HG02884 (cell line): ENCODE data around the gene GMPR2.
A peak's percentile ranks its signal among the peaks of the same experiment; 100 is the strongest.

Experiments used
- ATAC-seq: cut with Tn5 transposase; IDR thresholded peaks from one replicate; pipeline ENCODE4 v1.9.1; 2021; ENCODE audit warnings: mild to moderate bottlenecking, moderate library complexity; ENCODE audit not compliant: unreplicated experiment

GMPR2 gene

GRCh38 chr14:24263848-24264247 lies 31.1 kb downstream of the GMPR2 start:
- no peak for ATAC-seq

DNA sequence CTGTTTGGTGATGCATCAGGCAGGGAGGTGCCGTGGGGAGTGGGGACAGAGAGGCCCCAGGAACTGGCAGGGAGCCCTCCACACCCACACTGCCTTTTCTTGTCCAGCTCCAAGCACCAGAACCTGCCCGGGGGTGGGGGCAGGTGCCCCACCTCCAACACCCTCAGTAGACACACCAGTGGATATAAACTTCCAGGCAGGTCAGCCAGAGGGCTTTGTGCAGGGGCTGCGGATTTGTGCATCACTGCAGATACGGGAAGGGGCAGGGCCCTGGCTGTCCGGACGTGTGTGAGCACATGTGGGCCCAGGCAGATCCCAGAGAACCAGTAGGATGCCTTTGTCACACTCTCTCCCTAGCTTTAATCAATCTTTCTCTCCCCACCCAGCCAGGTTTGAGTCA lies 31.6 kb downstream of the GMPR2 start:
- no peak for ATAC-seq

- ATAC-seq = no peak
Measured at GRCh38 chr14:24266344-24267244, 33.9 kb downstream of the GMPR2 start.

- ATAC-seq = no peak
Measured at GRCh38 chr14:24267516-24267915, 34.8 kb downstream of the GMPR2 start.

GRCh38 chr14:24268225-24268624 lies 35.5 kb downstream of the GMPR2 start:
- no peak for ATAC-seq

- ATAC-seq = no peak
Measured at GRCh38 chr14:24269368-24269767, 36.6 kb downstream of the GMPR2 start.

DNA sequence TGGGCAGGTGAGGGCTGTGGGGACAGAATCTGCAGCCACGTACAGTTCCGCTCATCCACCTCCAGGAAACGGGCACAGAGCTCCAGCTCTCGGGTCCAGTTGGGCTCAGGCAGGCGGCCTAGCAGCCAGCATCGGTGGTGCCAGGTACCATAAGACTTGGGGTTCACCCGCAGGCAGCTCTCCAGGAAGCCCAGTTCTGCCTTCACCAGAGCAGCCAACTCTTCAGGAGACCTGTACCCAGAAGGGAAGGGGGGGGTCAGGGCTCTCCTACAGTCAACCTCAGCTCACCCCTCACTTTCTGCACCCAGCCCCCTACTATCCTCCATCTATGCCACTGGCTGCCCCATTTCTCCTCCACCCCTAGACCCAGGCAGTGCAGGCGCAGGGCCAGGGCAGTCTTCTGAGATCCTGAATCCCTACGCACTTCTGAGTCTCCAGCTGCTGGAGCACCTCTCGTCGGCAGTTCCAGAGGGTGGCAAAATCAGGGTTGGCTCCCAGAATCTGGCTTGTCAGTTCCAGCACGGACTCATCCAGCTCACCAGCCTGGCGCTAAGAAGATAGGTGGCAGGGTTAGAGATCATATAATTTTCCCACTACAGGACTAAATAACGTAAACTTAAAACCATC lies 37.3 kb downstream of the GMPR2 start:
- no peak for ATAC-seq

DNA sequence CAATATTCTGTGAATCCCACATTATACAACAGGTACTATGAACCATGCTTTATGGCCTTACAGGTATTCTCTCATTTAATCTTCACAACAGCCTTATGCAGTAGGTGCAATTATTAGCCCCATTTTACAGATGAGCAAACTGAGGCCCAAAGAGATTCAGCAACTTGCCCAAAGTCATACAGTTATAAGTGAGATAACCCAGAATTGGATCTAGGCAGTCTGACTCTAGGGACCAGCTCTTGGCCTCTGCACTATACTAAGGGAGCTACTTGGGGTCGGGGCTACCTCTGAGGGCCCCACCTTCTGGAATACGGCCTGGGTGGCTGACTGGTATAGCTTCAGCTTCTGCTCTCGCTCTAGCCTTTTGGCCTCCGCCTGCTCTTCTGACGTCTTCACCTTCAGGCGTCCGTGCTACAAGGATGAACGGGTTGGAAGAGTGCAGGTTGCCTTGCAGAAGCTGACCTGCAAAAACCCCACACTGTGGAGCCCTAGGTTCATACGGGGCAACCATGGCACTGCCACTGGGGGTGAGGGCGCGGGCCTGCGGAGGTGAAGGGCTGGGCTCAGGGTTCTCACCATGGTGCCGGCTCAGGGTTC lies 37.9 kb downstream of the GMPR2 start:
- no peak for ATAC-seq

- peak; percentile 86 for ATAC-seq
Measured at GRCh38 chr14:24271134-24271833, 38.6 kb downstream of the GMPR2 start, which contains the start of gene RABGGTA. Gene RABGGTA, minus strand, starts transcription at chr14:24271597. Its CDS starts 482 bp downstream, at chr14:24271115.

GRCh38 chr14:24271834-24272263 lies 39.1 kb downstream of the GMPR2 start:
- no peak for ATAC-seq

DNA sequence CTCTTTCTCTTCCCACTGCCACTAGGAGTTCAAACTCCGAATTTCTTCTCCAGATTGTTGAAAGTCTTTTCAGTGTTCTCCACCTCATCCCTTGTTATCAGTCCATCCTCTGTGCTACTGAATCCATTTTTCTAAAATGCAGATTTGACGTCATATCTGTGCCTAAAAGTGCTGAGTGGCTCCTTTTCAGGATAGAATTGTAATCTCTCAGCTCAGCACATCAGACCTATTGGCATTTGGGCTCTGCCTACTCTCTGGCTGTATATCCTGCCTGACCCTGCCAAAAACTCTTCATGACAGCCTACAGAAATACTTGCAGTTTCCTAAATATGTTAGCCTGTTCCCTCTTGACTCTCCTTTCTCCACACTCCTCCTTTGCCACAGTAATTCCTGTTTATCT lies 39.7 kb downstream of the GMPR2 start:
- no peak for ATAC-seq

- ATAC-seq = no peak
Measured at GRCh38 chr14:24273422-24273998, 40.8 kb downstream of the GMPR2 start.

DNA sequence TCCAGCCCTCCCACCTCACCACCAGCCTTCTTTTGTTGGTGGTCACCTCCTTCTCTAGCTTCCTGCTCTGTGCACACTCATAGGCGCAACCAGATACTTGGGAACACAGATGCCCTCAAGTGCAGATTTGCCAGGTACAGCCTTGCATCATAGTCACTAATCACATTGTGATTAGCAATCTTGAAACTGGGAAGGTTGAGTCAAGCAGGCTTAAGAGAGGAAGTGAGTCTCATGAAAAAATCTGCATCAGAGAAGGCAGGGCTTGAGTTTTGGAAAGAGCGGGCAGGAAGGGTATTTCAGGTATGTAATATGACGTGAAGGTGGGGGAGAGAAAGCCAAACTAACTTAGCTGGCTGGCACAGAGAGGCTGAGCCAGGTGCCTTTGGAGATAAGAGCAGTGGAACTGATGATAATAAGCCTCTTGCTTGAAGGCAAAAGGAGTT lies 41.4 kb downstream of the GMPR2 start:
- ATAC-seq = peak; percentile 51

GRCh38 chr14:24277071-24277470 lies 44.3 kb downstream of the GMPR2 start:
- no peak for ATAC-seq

DNA sequence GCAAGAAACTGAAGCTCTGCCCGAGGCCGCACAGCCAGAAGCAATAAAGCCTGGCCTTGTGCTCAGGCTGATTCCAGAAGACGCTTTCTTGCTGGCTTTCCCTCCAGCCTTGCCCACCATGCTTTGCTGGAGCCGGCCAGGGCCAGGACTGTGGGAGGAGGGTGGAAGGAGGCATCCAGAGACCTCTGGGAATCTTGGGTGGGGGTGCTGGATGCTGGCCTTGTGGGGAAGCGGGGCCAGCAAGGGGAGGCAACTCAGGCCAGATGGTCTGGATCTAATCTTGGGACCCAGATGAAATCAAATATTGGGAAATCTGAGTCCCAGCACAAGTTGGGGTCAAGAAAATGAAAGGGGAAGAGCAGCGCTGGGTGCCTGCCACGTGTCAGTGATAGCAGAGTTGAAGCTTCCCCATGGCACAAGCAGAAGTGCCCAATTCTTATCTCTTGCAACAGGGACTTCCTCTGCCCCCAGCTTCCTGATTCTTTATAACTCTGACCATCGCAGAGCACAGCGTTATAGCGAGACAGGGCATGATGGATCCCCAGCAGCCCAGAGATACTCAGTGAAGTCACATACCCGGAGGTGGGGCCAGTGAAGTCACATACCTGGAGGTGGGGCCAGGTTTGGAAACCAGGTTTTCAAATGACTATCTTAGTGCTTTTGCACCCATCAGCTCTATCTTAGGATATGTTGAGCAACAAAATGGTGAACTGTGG lies 45.0 kb downstream of the GMPR2 start:
- no peak for ATAC-seq

DNA sequence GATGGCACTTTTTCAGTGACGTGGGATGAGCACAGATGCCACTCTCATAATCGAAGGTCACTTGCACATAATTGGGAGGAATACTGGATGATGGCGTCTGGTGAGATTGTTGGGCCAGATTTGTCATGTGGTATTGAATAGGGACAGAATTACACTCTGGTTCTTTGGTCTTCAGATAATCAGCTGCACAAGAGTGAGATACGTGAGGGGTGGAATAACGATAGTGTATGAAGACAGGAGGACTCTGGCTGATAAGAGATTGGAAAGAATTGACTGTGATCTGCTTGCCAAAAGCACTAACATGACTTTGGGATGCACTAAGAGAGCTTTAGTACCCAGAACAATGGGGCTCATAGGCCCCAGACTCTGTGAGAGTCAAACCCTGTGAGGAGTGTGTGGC lies 45.7 kb downstream of the GMPR2 start:
- no peak for ATAC-seq

DNA sequence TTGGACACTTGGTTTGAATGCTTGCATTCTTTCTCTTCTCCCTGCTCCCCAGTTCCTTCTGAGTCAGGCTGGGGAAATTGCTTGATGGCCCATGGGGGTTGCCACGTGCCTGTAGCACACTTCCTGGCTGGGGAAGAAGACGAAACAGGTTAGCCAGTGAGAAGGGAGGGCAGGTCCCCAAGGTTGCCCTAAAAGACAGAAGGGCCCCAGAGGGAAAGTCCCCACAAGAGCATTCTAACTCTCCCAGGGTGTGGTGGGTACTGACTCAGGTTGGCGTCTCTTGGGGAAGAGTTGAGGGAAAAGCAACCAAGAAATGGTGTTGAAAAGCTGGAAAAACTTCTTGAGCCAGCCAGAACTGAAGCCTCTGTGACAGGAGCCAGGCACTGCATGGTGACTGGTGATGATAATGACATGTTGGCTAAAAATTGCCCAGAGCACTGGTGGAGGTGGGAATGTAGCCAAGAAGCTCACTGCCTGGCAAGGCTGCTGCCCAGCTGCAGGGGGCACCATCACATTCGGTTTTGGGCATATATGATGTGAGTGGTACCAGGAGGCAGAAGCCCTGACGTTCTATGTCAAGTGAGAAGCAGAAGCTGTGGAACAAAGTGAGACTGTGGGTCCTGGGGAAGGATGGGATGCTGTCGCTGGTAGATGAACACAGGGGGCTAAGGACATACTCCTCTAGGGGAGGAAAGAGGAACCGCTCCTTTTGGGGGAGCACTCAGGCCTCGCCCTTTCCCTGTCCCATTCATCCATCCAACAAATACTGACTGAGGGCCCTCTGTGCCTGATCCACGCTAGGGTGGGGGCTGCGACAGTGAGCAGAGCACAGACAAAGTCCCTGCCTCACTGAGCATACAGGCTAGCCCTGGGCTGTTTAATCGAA lies 46.8 kb downstream of the GMPR2 start:
- peak; percentile 55 for ATAC-seq

GRCh38 chr14:24280797-24281460 lies 48.2 kb downstream of the GMPR2 start:
- no peak for ATAC-seq

DNA sequence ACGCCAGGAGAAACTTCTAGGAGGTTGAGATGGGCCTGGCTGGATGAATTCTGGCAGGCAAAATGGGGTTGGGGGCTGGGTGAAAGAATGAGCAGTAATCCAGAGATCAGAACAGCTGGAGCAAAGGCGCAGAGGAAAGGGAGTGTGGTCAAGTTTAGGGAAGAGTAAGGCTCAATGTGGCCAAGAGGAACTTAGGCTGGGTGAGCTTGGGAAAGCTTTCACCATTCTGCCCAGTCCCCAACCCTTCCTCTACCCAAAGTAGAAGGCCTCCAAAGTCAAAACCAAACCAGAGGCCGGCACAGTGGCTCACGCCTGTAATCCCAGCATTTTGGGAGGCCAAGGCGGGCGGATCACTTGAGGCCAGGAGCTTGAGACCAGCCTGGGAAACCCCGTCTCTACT lies 48.9 kb downstream of the GMPR2 start:
- ATAC-seq = no peak
